ENCODE results near the gene PHTF2.

PHTF2 gene

DNA sequence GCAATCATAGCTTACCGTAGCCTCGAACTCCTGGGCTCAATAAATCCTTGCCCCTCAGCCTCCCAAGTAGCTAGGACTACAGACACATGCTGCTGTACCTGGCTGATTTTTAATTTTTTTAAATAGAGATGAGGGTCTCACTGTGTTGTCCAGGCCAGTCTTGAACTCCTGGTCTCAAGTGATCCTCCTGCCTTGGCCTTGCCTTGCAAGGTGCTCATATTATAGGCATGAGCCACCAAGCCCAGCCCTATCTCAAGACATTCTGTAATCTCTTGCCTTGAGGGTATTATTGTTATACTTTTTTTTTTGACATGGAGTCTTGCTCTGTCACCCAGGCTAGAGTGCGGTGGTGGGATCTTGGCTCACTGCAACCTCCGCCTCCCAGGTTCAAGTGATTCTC lies 86.6 kb downstream of the PHTF2 start:
- Histone ChIP-seq H2BK120ac (ENCODE audit: low read depth, low read length) (no peak overlapping the region), H3K79me1 (ENCODE audit: low read length) (peaks cover 2% of the 10 kb centered on the region), H3K27ac (ENCODE audit: low read depth, low read length) (no peak overlapping the region), H4K5ac (ENCODE audit: low read length) (no peak overlapping the region), H3K27me3 (ENCODE audit: insufficient read depth, low read length, poor library complexity) (no peaks in the 10 kb centered on the region), H3K18ac (ENCODE audit: low read length) (no peak overlapping the region), H3K4me2 (ENCODE audit: low read length) (no peak overlapping the region), H3K4ac (ENCODE audit: low read depth, low read length) (no peak overlapping the region), H4K8ac (ENCODE audit: low read depth, low read length) (no peak overlapping the region), H3K36me3 (ENCODE audit: control insufficient read depth, insufficient read depth, low read length) (no peaks in the 10 kb centered on the region), H2BK15ac (replicated peaks; ENCODE audit: low read depth) (no peak overlapping the region), H3K4me3 (ENCODE audit: low read length) (no peak overlapping the region), H2AK5ac (ENCODE audit: low read length) (no peak overlapping the region), H3K9ac (ENCODE audit: low read length) (no peak overlapping the region), H2BK5ac (ENCODE audit: low read length) (no peak overlapping the region), H3K23ac (ENCODE audit: low read length) (no peak overlapping the region), H3K4me1 (ENCODE audit: control insufficient read depth, low read depth, low read length) (no peaks in the 10 kb centered on the region), H3K79me2 (ENCODE audit: control insufficient read depth, insufficient read depth, low read length) (no peaks in the 10 kb centered on the region), H3K56ac (ENCODE audit: low read length) (no peak overlapping the region)
- WGBS (ENCODE audit: extremely low coverage, insufficient coverage, low lambda C conversion rate): no CpG with 5 or more reads among the region's 4 CpGs
- no peak for DNase-seq

DNA sequence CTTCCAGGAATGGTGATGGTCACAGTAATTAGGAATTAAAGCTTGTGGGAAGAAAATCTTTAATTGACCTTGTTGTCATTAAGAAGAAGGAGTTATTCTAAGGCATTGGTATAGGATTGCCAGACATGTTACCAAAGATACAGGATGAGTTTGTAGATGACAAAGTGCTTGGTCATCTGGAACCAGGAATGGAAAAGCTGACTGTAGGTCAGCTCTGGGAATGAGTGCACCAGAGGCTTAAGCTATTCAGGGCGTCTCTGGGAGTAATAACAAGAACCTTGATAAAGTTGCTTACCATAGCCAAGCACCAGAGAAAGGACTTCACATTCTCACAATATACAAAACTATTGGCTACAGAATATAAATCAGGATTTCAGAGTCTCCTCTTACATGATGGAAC lies 89.0 kb downstream of the PHTF2 start:
- Histone ChIP-seq H3K27me3 (ENCODE audit: insufficient read depth, low read length, poor library complexity) (no peaks in the 10 kb centered on the region), H3K79me1 (ENCODE audit: low read length) (no peaks in the 10 kb centered on the region), H4K8ac (ENCODE audit: low read depth, low read length) (no peak overlapping the region), H3K9ac (ENCODE audit: low read length) (no peak overlapping the region), H3K4me1 (ENCODE audit: control insufficient read depth, low read depth, low read length) (no peaks in the 10 kb centered on the region), H3K79me2 (ENCODE audit: control insufficient read depth, insufficient read depth, low read length) (no peaks in the 10 kb centered on the region), H3K4ac (ENCODE audit: low read depth, low read length) (no peak overlapping the region), H3K56ac (ENCODE audit: low read length) (no peak overlapping the region), H3K18ac (ENCODE audit: low read length) (no peak overlapping the region), H3K4me2 (ENCODE audit: low read length) (no peak overlapping the region), H3K36me3 (ENCODE audit: control insufficient read depth, insufficient read depth, low read length) (no peaks in the 10 kb centered on the region), H3K4me3 (ENCODE audit: low read length) (no peak overlapping the region), H2AK5ac (ENCODE audit: low read length) (no peak overlapping the region), H3K27ac (ENCODE audit: low read depth, low read length) (no peak overlapping the region), H4K5ac (ENCODE audit: low read length) (no peak overlapping the region), H2BK120ac (ENCODE audit: low read depth, low read length) (no peak overlapping the region), H2BK15ac (replicated peaks; ENCODE audit: low read depth) (no peak overlapping the region), H3K23ac (ENCODE audit: low read length) (no peak overlapping the region), H2BK5ac (ENCODE audit: low read length) (no peak overlapping the region)
- no peak for DNase-seq
- WGBS (ENCODE audit: extremely low coverage, insufficient coverage, low lambda C conversion rate): no CpG with 5 or more reads among the region's 1 CpG

DNA sequence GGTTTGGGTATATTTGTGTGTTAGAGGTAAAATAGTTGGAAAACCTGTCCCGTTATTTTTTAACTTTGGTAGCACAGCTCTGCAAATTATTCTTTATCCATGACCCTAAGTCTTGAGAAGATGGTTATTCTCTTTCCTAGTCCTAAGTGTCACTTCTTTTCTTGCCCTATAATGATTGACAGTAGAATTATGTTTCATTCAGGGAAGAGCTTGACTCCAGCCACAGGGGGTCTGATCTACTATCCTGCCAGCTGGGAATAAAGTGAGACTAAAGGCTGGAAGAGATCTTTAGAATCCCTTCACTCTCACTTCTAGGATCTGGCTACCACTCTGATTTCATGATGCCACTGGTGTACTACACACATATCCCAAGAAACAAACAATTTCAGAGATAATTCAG lies 90.4 kb downstream of the PHTF2 start:
- Histone ChIP-seq H3K56ac (ENCODE audit: low read length) (no peak overlapping the region), H3K9ac (ENCODE audit: low read length) (no peak overlapping the region), H3K79me1 (ENCODE audit: low read length) (no peaks in the 10 kb centered on the region), H3K4me1 (ENCODE audit: control insufficient read depth, low read depth, low read length) (no peaks in the 10 kb centered on the region), H3K23ac (ENCODE audit: low read length) (no peak overlapping the region), H3K27ac (ENCODE audit: low read depth, low read length) (no peak overlapping the region), H2BK5ac (ENCODE audit: low read length) (no peak overlapping the region), H3K79me2 (ENCODE audit: control insufficient read depth, insufficient read depth, low read length) (no peaks in the 10 kb centered on the region), H2AK5ac (ENCODE audit: low read length) (no peak overlapping the region), H3K18ac (ENCODE audit: low read length) (no peak overlapping the region), H2BK120ac (ENCODE audit: low read depth, low read length) (no peak overlapping the region), H3K4me3 (ENCODE audit: low read length) (no peak overlapping the region), H4K8ac (ENCODE audit: low read depth, low read length) (no peak overlapping the region), H3K4me2 (ENCODE audit: low read length) (no peak overlapping the region), H4K5ac (ENCODE audit: low read length) (no peak overlapping the region), H3K4ac (ENCODE audit: low read depth, low read length) (no peak overlapping the region), H3K36me3 (ENCODE audit: control insufficient read depth, insufficient read depth, low read length) (no peaks in the 10 kb centered on the region), H3K27me3 (ENCODE audit: insufficient read depth, low read length, poor library complexity) (no peaks in the 10 kb centered on the region), H2BK15ac (replicated peaks; ENCODE audit: low read depth) (no peak overlapping the region)
- no peak for DNase-seq
- 100% methylated on average over 1 of the region's 1 CpG for WGBS (ENCODE audit: extremely low coverage, insufficient coverage, low lambda C conversion rate)

DNA sequence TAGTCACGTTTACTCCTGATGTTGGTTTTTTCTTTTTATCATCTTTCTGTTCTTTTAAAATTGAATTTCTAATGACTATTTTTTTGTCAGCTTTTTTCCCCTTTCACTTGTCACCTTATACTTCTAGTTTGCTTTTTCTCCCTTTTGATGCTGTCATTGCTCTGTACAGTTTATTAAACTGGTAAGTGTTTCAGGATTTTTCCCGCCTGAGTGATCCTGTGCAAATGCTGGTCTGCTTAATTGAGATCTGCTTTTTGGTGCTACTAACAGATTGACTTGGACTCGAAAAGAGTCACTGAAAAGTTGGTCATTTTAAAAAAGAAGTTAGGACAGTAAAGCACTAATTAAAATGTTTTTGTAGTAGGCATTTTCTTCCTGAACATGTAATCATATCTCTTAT lies 95.2 kb downstream of the PHTF2 start:
- H3K79me1 ChIP-seq (ENCODE audit: low read length): no peaks in the 10 kb centered on the region
- no peak overlapping the region for H3K27ac ChIP-seq (ENCODE audit: low read depth, low read length)
- H2BK120ac ChIP-seq (ENCODE audit: low read depth, low read length): no peak overlapping the region
- no peaks in the 10 kb centered on the region for H3K36me3 ChIP-seq (ENCODE audit: control insufficient read depth, insufficient read depth, low read length)
- no CpG with 5 or more reads among the region's 3 CpGs for WGBS (ENCODE audit: extremely low coverage, insufficient coverage, low lambda C conversion rate)
- H3K4ac ChIP-seq (ENCODE audit: low read depth, low read length): no peak overlapping the region
- no peaks in the 10 kb centered on the region for H3K4me1 ChIP-seq (ENCODE audit: control insufficient read depth, low read depth, low read length)
- H2AK5ac ChIP-seq (ENCODE audit: low read length): no peak overlapping the region
- H3K79me2 ChIP-seq (ENCODE audit: control insufficient read depth, insufficient read depth, low read length): no peaks in the 10 kb centered on the region
- no peak overlapping the region for H2BK15ac ChIP-seq (replicated peaks; ENCODE audit: low read depth)
- H4K5ac ChIP-seq (ENCODE audit: low read length): no peak overlapping the region
- no peak overlapping the region for H4K8ac ChIP-seq (ENCODE audit: low read depth, low read length)
- no peak overlapping the region for H3K23ac ChIP-seq (ENCODE audit: low read length)
- no peak overlapping the region for H3K56ac ChIP-seq (ENCODE audit: low read length)
- H3K4me2 ChIP-seq (ENCODE audit: low read length): no peak overlapping the region
- DNase-seq: no peak
- H3K27me3 ChIP-seq (ENCODE audit: insufficient read depth, low read length, poor library complexity): no peaks in the 10 kb centered on the region
- no peak overlapping the region for H3K9ac ChIP-seq (ENCODE audit: low read length)
- H3K4me3 ChIP-seq (ENCODE audit: low read length): no peak overlapping the region
- no peak overlapping the region for H2BK5ac ChIP-seq (ENCODE audit: low read length)
- no peak overlapping the region for H3K18ac ChIP-seq (ENCODE audit: low read length)

DNA sequence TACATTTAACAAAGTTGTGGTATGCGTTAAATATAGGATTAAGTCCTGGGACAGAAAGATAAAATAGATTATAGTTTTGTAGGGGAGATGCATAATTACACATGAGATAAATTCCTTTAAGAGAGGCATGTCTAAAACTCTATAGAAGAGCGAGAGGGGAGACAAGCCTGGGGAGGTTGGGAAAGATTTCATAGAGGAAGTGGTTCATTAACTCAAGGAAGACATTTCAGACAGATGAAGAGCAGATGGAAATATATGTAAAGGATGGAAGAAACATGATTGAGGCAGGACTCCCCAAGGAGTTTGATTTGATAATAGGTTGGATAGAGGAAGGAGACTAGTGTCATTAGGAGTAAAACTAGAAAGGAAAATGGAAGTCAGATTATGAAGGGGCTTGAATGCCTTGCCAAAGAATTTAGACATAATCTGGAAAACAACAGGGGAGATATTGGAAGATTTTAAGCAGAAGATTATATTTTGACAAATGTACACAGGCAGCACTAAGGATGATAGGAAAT lies 96.1 kb downstream of the PHTF2 start:
- no peak overlapping the region for H2BK15ac ChIP-seq (replicated peaks; ENCODE audit: low read depth)
- no peaks in the 10 kb centered on the region for H3K4me1 ChIP-seq (ENCODE audit: control insufficient read depth, low read depth, low read length)
- no peak overlapping the region for H3K23ac ChIP-seq (ENCODE audit: low read length)
- WGBS (ENCODE audit: extremely low coverage, insufficient coverage, low lambda C conversion rate): 100% methylated on average over 1 of the region's 2 CpGs
- no peak overlapping the region for H3K56ac ChIP-seq (ENCODE audit: low read length)
- H3K36me3 ChIP-seq (ENCODE audit: control insufficient read depth, insufficient read depth, low read length): no peaks in the 10 kb centered on the region
- no peak overlapping the region for H3K27ac ChIP-seq (ENCODE audit: low read depth, low read length)
- H3K27me3 ChIP-seq (ENCODE audit: insufficient read depth, low read length, poor library complexity): no peaks in the 10 kb centered on the region
- no peak overlapping the region for H4K8ac ChIP-seq (ENCODE audit: low read depth, low read length)
- no peak overlapping the region for H3K4ac ChIP-seq (ENCODE audit: low read depth, low read length)
- no peak overlapping the region for H3K18ac ChIP-seq (ENCODE audit: low read length)
- no peak for DNase-seq
- no peaks in the 10 kb centered on the region for H3K79me2 ChIP-seq (ENCODE audit: control insufficient read depth, insufficient read depth, low read length)
- no peak overlapping the region for H2AK5ac ChIP-seq (ENCODE audit: low read length)
- H3K9ac ChIP-seq (ENCODE audit: low read length): no peak overlapping the region
- no peak overlapping the region for H2BK120ac ChIP-seq (ENCODE audit: low read depth, low read length)
- no peaks in the 10 kb centered on the region for H3K79me1 ChIP-seq (ENCODE audit: low read length)
- no peak overlapping the region for H3K4me2 ChIP-seq (ENCODE audit: low read length)
- no peak overlapping the region for H2BK5ac ChIP-seq (ENCODE audit: low read length)
- H3K4me3 ChIP-seq (ENCODE audit: low read length): no peak overlapping the region
- H4K5ac ChIP-seq (ENCODE audit: low read length): no peak overlapping the region

DNA sequence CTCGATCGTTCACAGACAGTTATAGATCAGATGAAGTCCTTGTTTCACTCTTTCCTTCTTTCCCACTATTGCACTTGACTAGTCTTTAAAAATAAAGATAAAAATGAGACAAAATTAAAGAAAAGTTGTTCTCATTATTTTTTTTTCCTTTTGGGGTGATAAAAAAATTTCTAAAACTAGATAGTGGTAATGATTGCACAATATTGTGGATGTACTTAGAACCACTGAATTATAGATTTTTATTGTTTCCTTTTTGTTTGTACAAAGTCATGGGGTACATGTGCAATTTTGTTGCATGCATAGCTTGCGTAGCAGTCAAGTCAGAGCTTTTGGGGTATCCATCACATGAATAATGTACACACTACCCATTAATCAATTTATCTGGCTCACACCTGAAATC lies 97.3 kb downstream of the PHTF2 start:
- no peak overlapping the region for H3K56ac ChIP-seq (ENCODE audit: low read length)
- no peak overlapping the region for H4K5ac ChIP-seq (ENCODE audit: low read length)
- no peaks in the 10 kb centered on the region for H3K27me3 ChIP-seq (ENCODE audit: insufficient read depth, low read length, poor library complexity)
- no peaks in the 10 kb centered on the region for H3K79me1 ChIP-seq (ENCODE audit: low read length)
- no peak overlapping the region for H2BK120ac ChIP-seq (ENCODE audit: low read depth, low read length)
- H4K8ac ChIP-seq (ENCODE audit: low read depth, low read length): no peak overlapping the region
- no CpG with 5 or more reads among the region's 3 CpGs for WGBS (ENCODE audit: extremely low coverage, insufficient coverage, low lambda C conversion rate)
- no peak overlapping the region for H3K27ac ChIP-seq (ENCODE audit: low read depth, low read length)
- no peak overlapping the region for H2BK15ac ChIP-seq (replicated peaks; ENCODE audit: low read depth)
- no peak overlapping the region for H2BK5ac ChIP-seq (ENCODE audit: low read length)
- no peak overlapping the region for H3K4ac ChIP-seq (ENCODE audit: low read depth, low read length)
- no peaks in the 10 kb centered on the region for H3K4me1 ChIP-seq (ENCODE audit: control insufficient read depth, low read depth, low read length)
- no peak overlapping the region for H3K4me2 ChIP-seq (ENCODE audit: low read length)
- no peak overlapping the region for H3K9ac ChIP-seq (ENCODE audit: low read length)
- H3K79me2 ChIP-seq (ENCODE audit: control insufficient read depth, insufficient read depth, low read length): no peaks in the 10 kb centered on the region
- H3K4me3 ChIP-seq (ENCODE audit: low read length): no peak overlapping the region
- no peak for DNase-seq
- no peak overlapping the region for H3K23ac ChIP-seq (ENCODE audit: low read length)
- H3K36me3 ChIP-seq (ENCODE audit: control insufficient read depth, insufficient read depth, low read length): no peaks in the 10 kb centered on the region
- no peak overlapping the region for H2AK5ac ChIP-seq (ENCODE audit: low read length)
- H3K18ac ChIP-seq (ENCODE audit: low read length): no peak overlapping the region
